HL-60 (cell line): ENCODE results near the gene MPZL3.
A peak's percentile ranks its signal among the peaks of the same experiment; 100 is the strongest.

Source experiments
- DNase-seq, 2 experiments: peaks; one replicate each; pipeline ENCODE4 v3.0.0-alpha.2; 2010 to 2020; ENCODE audit warnings: low read depth in 1 of 2, low spot score in 1 of 2
- H3K27ac ChIP-seq: fragments of 250-450 bp; sonication (Bioruptor Pico); replicated peaks from 2 replicates; pipeline ENCODE4 v1.5.1; 2020; ENCODE audit warnings: mild to moderate bottlenecking, moderate library complexity
- H3K27me3 ChIP-seq: fragments of 250-450 bp; sonication (Bioruptor Pico); 2 replicates; pipeline ENCODE4 v1.5.1; 2021; ENCODE audit warnings: mild to moderate bottlenecking, moderate library complexity; ENCODE audit not compliant: insufficient read depth, poor library complexity, severe bottlenecking
- H3K4me3 ChIP-seq: replicated peaks from 2 replicates; pipeline ENCODE4 v1.5.1; 2011; ENCODE audit warnings: mild to moderate bottlenecking, control low read depth, low read length; ENCODE audit not compliant: insufficient read depth
- CTCF ChIP-seq: IDR thresholded peaks from one replicate; pipeline ENCODE4 v1.5.1; 2011; ENCODE audit warnings: low read length, control low read depth, inconsistent platforms; ENCODE audit not compliant: insufficient read depth
- GABPA ChIP-seq: IDR thresholded peaks from 2 replicates; pipeline ENCODE4 v1.6.1; 2012; ENCODE audit warnings: low read depth
- POLR2AphosphoS5 ChIP-seq: IDR thresholded peaks from 2 replicates; pipeline ENCODE4 v1.6.1; 2012; ENCODE audit warnings: low read depth
- REST ChIP-seq: IDR thresholded peaks from 2 replicates; pipeline ENCODE4 v1.6.1; 2012; ENCODE audit warnings: low read depth; ENCODE audit not compliant: insufficient replicate concordance
- SPI1 ChIP-seq: IDR thresholded peaks from 2 replicates; pipeline ENCODE4 v1.6.1; 2012; ENCODE audit warnings: low read depth, mild to moderate bottlenecking, borderline replicate concordance

MPZL3 gene

GRCh38 chr11:118216621-118217481, 35.3 kb downstream of the MPZL3 start:
- Histone ChIP-seq H3K27me3 (no peaks in the 10 kb centered on the region), H3K4me3 (no peak overlapping the region), H3K27ac (no peak overlapping the region)
- TF ChIP-seq SPI1 = no peak
- no peak for TF ChIP-seq POLR2AphosphoS5
- TF ChIP-seq REST = no peak
- TF ChIP-seq GABPA = no peak
- TF ChIP-seq CTCF = no peak
- DNase-seq = no peak

GRCh38 chr11:118215765-118216164, 36.4 kb downstream of the MPZL3 start:
- no peak for DNase-seq
- H3K27ac ChIP-seq = peak overlapping the region; percentile 76

More at GRCh38 chr11:118215765-118216164, 36.4 kb downstream of the MPZL3 start:
- no peaks in the 10 kb centered on the region for H3K27me3 ChIP-seq
- TF ChIP-seq SPI1 = no peak
- TF ChIP-seq GABPA = no peak
- TF ChIP-seq POLR2AphosphoS5 = no peak
- no peak for TF ChIP-seq CTCF
- TF ChIP-seq REST = no peak
- no peak overlapping the region for H3K4me3 ChIP-seq
